Esophagus squamous epithelium (tissue), 4 donors: ENCODE results near the gene SHC2.

Source experiments
- CTCF ChIP-seq, 6 experiments: fragments of 450-650 bp in 4 of 6; fragments of 200-600 bp in 2 of 6; sonication (generic) in 2 of 6; IDR thresholded peaks; one replicate each; pipeline ENCODE4 v1.5.1; 2016 to 2019; ENCODE audit warnings: antibody characterized with exemption in 6 of 6, mild to moderate bottlenecking in 4 of 6, moderate library complexity in 4 of 6
- POLR2A ChIP-seq, 4 donors: fragments of 450-650 bp; IDR thresholded peaks; one replicate each; pipeline ENCODE4 v1.6.1; 2017; ENCODE audit warnings: antibody characterized with exemption in 4 of 4, mild to moderate bottlenecking in 4 of 4, moderate library complexity in 3 of 4

DNA sequence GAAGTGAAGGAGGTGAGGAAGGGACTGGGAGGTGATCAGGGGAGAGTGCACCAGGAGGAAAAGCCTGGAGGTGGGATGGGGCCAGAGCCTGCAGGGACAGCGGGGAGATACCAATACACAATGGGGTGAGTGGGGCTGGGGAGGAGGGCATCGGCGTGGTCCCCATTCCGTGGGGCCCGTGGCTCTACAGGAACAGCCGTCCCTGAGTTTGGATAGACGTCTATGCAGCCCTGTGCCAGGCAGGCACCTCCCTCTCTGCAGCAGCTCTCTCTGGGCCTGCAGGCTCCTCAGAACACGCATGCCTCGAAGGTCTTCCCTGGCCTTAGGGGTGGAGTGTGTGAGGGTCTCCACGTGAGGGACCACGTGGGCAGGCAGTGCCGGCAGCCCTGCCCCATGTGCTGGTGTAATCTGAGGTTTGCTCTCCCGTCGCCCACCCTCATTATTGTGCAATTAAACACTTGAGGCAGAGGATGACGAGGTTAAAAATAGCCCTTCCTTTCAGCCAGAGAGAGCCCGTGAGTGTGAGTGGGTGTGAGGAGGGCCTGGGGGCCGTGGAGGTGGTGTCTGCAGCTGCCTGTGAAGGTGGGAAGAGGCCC is 68.4 kb downstream of the SHC2 start:
- TF ChIP-seq CTCF (IDR thresholded peaks at IDR 0.05) (no peak), POLR2A (IDR thresholded peaks at IDR 0.05) (no peak)
